Stomach smooth muscle (tissue), 2 donors: Measurements from ENCODE around the gene KHDC1.
A peak's percentile ranks its signal among the peaks of the same experiment; 100 is the strongest.
"Not testable (repeated sequence)": the region's sequence is repeated elsewhere in the genome, so short reads cannot be mapped to it uniquely, and the experiment has no call there.

Experiments used
- H3K27ac ChIP-seq: one replicate; pipeline ENCODE4 v1.7.0; 2013; ENCODE audit warnings: mild to moderate bottlenecking, low read length, inconsistent platforms
- H3K27me3 ChIP-seq, 2 donors: one replicate each; pipeline ENCODE4 v1.7.0; 2013; ENCODE audit warnings: low read length in 2 of 2; ENCODE audit not compliant: insufficient read depth in 2 of 2, control insufficient read depth in 1 of 2
- H3K36me3 ChIP-seq, 2 donors: one replicate each; pipeline ENCODE4 v1.7.0; 2013; ENCODE audit warnings: low read length in 2 of 2; ENCODE audit not compliant: control insufficient read depth in 2 of 2, insufficient read depth in 2 of 2
- H3K4me1 ChIP-seq: one replicate; pipeline ENCODE4 v1.7.0; 2013; ENCODE audit warnings: low read length; ENCODE audit not compliant: control insufficient read depth, insufficient read depth
- H3K4me3 ChIP-seq, 2 donors: one replicate each; pipeline ENCODE4 v1.7.0; 2013; ENCODE audit warnings: low read length in 2 of 2
- H3K9ac ChIP-seq, 2 donors: one replicate each; pipeline ENCODE4 v1.7.0; 2013; ENCODE audit warnings: low read length in 2 of 2, mild to moderate bottlenecking in 1 of 2
- H3K9me3 ChIP-seq, 2 donors: one replicate each; pipeline ENCODE4 v1.7.0; 2013; ENCODE audit warnings: low read length in 2 of 2; ENCODE audit not compliant: control insufficient read depth in 2 of 2
- donor health status: healthy.
- donor health status: Pancreatic carcinoma.

KHDC1 gene

GRCh38 chr6:73262671-73263569 is at the start of gene KHDC1:
Gene KHDC1 (minus strand): TSS chr6:73263196. CDS start chr6:73242517, 20,679 bp downstream.
- Histone ChIP-seq H3K9me3 (no peaks in the 10 kb centered on the region), H3K4me1 (peaks cover 8% of the 10 kb centered on the region), H3K27me3 (no peaks in the 10 kb centered on the region), H3K36me3 (no peaks in the 10 kb centered on the region), H3K4me3 (peak within 1 kb of the TSS; percentile 77 to 90), H3K9ac (peak within 1 kb of the TSS; percentile 54 to 76), H3K27ac (no peak within 1 kb of the TSS)

- peak overlapping the region; percentile 75 to 91 for H3K4me3 ChIP-seq
- H3K36me3 ChIP-seq, H3K9me3 ChIP-seq, H3K27ac ChIP-seq: not testable (repeated sequence)
- peak overlapping the region; percentile 56 to 76 for H3K9ac ChIP-seq
- H3K4me1 ChIP-seq = peaks cover 11% of the 10 kb centered on the region
- H3K27me3 ChIP-seq = peaks cover 9 to 10% of the 10 kb centered on the region in 2 donors
These were observed 47.5 kb upstream of the KHDC1 start for GRCh38 chr6:73310503-73310845.

GRCh38 chr6:73309785-73310502 is 46.9 kb upstream of the KHDC1 start:
- no peaks in the 10 kb centered on the region for H3K36me3 ChIP-seq
- peaks cover 4 to 5% of the 10 kb centered on the region in 2 donors for H3K27me3 ChIP-seq
- H3K9ac ChIP-seq = peak overlapping the region; percentile 56 to 76
- H3K4me3 ChIP-seq = peak overlapping the region; percentile 75 to 91
- no peaks in the 10 kb centered on the region for H3K9me3 ChIP-seq
- peaks cover 9% of the 10 kb centered on the region for H3K4me1 ChIP-seq
- H3K27ac ChIP-seq = no peak overlapping the region

- Histone ChIP-seq H3K4me1 (peaks cover 9% of the 10 kb centered on the region), H3K27me3 (no peaks in the 10 kb centered on the region), H3K36me3 (no peaks in the 10 kb centered on the region), H3K27ac (no peak overlapping the region), H3K4me3 (peak overlapping the region; percentile 75 to 91), H3K9me3 (no peaks in the 10 kb centered on the region), H3K9ac (peak overlapping the region; percentile 56 to 76)
These were observed 46.5 kb upstream of the KHDC1 start for GRCh38 chr6:73309535-73309784.

GRCh38 chr6:73308712-73309534 is 45.9 kb upstream of the KHDC1 start:
- H3K36me3 ChIP-seq = no peaks in the 10 kb centered on the region
- no peaks in the 10 kb centered on the region for H3K9me3 ChIP-seq
- no peak overlapping the region for H3K27ac ChIP-seq
- H3K4me3 ChIP-seq = peak overlapping the region; percentile 75 to 91
- H3K9ac ChIP-seq = peak overlapping the region; percentile 56 to 76
- peaks cover 9% of the 10 kb centered on the region for H3K4me1 ChIP-seq
- no peaks in the 10 kb centered on the region for H3K27me3 ChIP-seq

GRCh38 chr6:73303773-73304172 is 40.8 kb upstream of the KHDC1 start:
- H3K27me3 ChIP-seq, H3K36me3 ChIP-seq, H3K4me3 ChIP-seq, H3K27ac ChIP-seq, H3K9ac ChIP-seq, H3K4me1 ChIP-seq, H3K9me3 ChIP-seq: not testable (repeated sequence)

- Histone ChIP-seq H3K9ac (no peak overlapping the region), H3K9me3 (no peaks in the 10 kb centered on the region), H3K27ac (no peak overlapping the region), H3K36me3 (no peaks in the 10 kb centered on the region), H3K27me3 (peaks cover 0 to 6% of the 10 kb centered on the region in 2 donors), H3K4me1 (peaks cover 4% of the 10 kb centered on the region), H3K4me3 (no peak overlapping the region)
These were observed 39.3 kb upstream of the KHDC1 start for GRCh38 chr6:73302339-73302738.

GRCh38 chr6:73299151-73299971 is 36.4 kb upstream of the KHDC1 start:
- Histone ChIP-seq H3K9me3 (no peaks in the 10 kb centered on the region), H3K4me1 (peaks cover 4% of the 10 kb centered on the region), H3K27me3 (peaks cover 0 to 6% of the 10 kb centered on the region in 2 donors), H3K27ac (no peak overlapping the region), H3K4me3 (peak overlapping the region; percentile 35 to 67), H3K9ac (peak overlapping the region in 1 of 2 donors; percentile 13), H3K36me3 (no peaks in the 10 kb centered on the region)

- Histone ChIP-seq H3K27ac (no peak overlapping the region), H3K9ac (no peak overlapping the region), H3K4me1 (no peaks in the 10 kb centered on the region), H3K9me3 (no peaks in the 10 kb centered on the region), H3K27me3 (no peaks in the 10 kb centered on the region), H3K36me3 (no peaks in the 10 kb centered on the region), H3K4me3 (no peak overlapping the region)
These were observed 30.3 kb upstream of the KHDC1 start for GRCh38 chr6:73293331-73293730.

- Histone ChIP-seq H3K36me3 (no peaks in the 10 kb centered on the region), H3K4me1 (no peaks in the 10 kb centered on the region), H3K27ac (no peak overlapping the region), H3K9ac (no peak overlapping the region), H3K9me3 (no peaks in the 10 kb centered on the region), H3K27me3 (no peaks in the 10 kb centered on the region), H3K4me3 (no peak overlapping the region)
These were observed 27.4 kb upstream of the KHDC1 start for GRCh38 chr6:73290435-73290834.
